Endometrial microvascular endothelial cells (primary cell): ENCODE results near the gene MBP. TPM values are rescaled to one million over a fixed set of nuclear protein-coding genes. Genes with fewer than 3 reads are reported as not detected.

Source experiments
- in situ Hi-C: cut with HindIII; loops from 2 replicates; pipeline ENCODE4 v1.10.0; 2017; ENCODE audit warnings: low sequenced_read_pairs, low pct_unique_long_range_greater_than_20kb; ENCODE audit errors: inconsistent ontology term
- total RNA-seq: library from RNA; depleted of rRNA; stranded (reverse); fragments of >200 nt; gene quantifications from one replicate; pipeline ENCODE4 v1.2.3, GENCODE V29; 2015; ENCODE audit errors: inconsistent ontology term

The MBP gene
- total RNA-seq, 1 donor from 2014 or later = 8.5 TPM

GRCh38 chr18:77077941-77078689, 54.5 kb downstream of the MBP start:
- in situ Hi-C loops = no loop called here

GRCh38 chr18:77077401-77077800, 55.2 kb downstream of the MBP start:
- in situ Hi-C loops = no loop called here

GRCh38 chr18:77076111-77076510, 56.5 kb downstream of the MBP start:
- in situ Hi-C loops = no loop called here

- in situ Hi-C loops = no loop called here
These were observed 58.2 kb downstream of the MBP start for GRCh38 chr18:77074431-77074830.

- in situ Hi-C loops = no loop called here
These were observed 59.1 kb downstream of the MBP start for GRCh38 chr18:77073336-77074093.

GRCh38 chr18:77072566-77072965, 60.0 kb downstream of the MBP start:
- in situ Hi-C loops = no loop called here

- in situ Hi-C loops = no loop called here
These were observed 60.8 kb downstream of the MBP start for GRCh38 chr18:77071711-77072292.

GRCh38 chr18:77071061-77071460, 61.5 kb downstream of the MBP start:
- in situ Hi-C loops = no loop called here

GRCh38 chr18:77070627-77071026, 62.0 kb downstream of the MBP start:
- in situ Hi-C loops = no loop called here

GRCh38 chr18:77069931-77070330, 62.7 kb downstream of the MBP start:
- in situ Hi-C loops = no loop called here

- in situ Hi-C loops = no loop called here
These were observed 63.1 kb downstream of the MBP start for GRCh38 chr18:77069482-77069881.

- in situ Hi-C loops = no loop called here
These were observed 64.0 kb downstream of the MBP start for GRCh38 chr18:77068321-77069312.

- in situ Hi-C loops = no loop called here
These were observed 65.1 kb downstream of the MBP start for GRCh38 chr18:77067291-77068061.

- in situ Hi-C loops = no loop called here
These were observed 65.9 kb downstream of the MBP start for GRCh38 chr18:77066689-77067088.

- in situ Hi-C loops = no loop called here
These were observed 66.5 kb downstream of the MBP start for GRCh38 chr18:77066101-77066500.

GRCh38 chr18:77065221-77065981, 67.2 kb downstream of the MBP start:
- in situ Hi-C loops = no loop called here

- in situ Hi-C loops = no loop called here
These were observed 69.3 kb downstream of the MBP start for GRCh38 chr18:77063260-77063659.
